Stimulated activated CD8-positive, alpha-beta memory T cell treated with anti-CD3 and anti-CD28 coated beads, Interleukin-7, amount 100 ng/mL, for 24 hours (primary cell): ENCODE data around the gene EPB41L4A.
A peak's percentile ranks its signal among the peaks of the same experiment; 100 is the strongest.

ENCODE experiments used
- DNase-seq: peaks from one replicate; pipeline ENCODE4 v3.0.0-alpha.2; 2020; ENCODE audit warnings: low read depth

Gene EPB41L4A

GRCh38 chr5:112205846-112206245 is 213.2 kb downstream of the EPB41L4A start:
- no peak for DNase-seq

DNA sequence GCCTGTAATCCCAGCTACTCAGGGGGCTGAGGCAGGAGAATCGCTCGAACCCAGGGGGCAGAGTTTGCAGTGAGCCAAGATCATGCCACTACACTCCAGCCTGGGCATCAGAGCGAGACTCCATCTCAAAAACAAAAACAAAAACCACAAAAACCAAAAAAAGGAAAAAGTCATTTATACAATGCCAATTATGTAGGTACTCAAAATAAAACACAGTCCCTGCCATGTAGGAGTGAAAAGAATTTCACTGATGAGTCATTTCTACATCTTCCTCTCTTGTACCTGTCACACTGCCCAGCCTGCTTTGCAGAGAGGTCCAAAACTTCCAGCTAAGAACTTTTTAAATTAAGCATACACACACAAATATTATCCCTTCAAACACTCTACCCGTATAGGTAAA is 215.8 kb downstream of the EPB41L4A start:
- no peak for DNase-seq

GRCh38 chr5:112202694-112203093 is 216.4 kb downstream of the EPB41L4A start:
- DNase-seq: no peak

- DNase-seq: no peak
Observed at GRCh38 chr5:112201141-112201540, 217.9 kb downstream of the EPB41L4A start.

GRCh38 chr5:112200131-112200530 is 218.9 kb downstream of the EPB41L4A start:
- DNase-seq: no peak

DNA sequence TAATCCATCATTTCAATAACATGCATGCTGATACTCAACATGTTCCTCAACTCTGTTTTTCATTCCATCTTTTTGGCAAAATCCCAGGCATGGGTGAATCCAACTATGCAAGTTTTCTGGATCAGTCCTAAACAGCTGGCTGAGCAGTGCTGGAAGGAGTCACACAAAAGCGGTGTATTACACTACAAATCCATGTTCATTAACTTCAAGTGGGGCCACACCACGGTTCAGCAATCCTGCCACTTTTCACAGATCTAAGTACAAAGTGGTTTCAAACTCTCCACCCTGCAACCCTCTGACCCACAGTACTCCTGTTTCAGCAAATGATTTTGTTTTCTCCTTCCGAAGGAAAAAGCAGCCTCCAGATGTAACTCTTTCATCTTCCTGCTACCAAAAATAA is 222.5 kb downstream of the EPB41L4A start:
- no peak for DNase-seq

- DNase-seq: no peak
Observed at GRCh38 chr5:112195924-112196323, 223.2 kb downstream of the EPB41L4A start.

- no peak for DNase-seq
Observed at GRCh38 chr5:112192866-112193265, 226.2 kb downstream of the EPB41L4A start.

- no peak for DNase-seq
Observed at GRCh38 chr5:112192072-112192471, 227.0 kb downstream of the EPB41L4A start.

DNA sequence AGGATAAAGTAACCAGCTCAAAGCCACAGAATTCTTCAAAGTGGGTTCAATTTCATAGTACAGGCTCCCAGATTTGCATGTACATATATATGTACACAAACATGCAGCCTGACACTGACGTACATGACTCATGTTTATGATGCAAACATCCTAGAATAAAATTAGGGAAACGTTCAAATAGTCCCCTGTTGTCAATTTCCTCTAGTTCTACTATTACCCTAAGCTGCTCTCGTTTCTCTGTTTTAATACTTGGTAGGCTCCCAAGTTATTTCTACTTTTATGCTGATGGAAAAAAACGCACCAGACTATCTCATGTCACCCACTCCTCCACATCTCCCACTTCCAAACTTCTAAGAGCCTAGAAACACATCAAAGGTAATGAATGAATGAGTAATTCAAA is 229.7 kb downstream of the EPB41L4A start:
- DNase-seq: no peak

- no peak for DNase-seq
Observed at GRCh38 chr5:112186401-112186990, 232.6 kb downstream of the EPB41L4A start.

- DNase-seq: no peak
Observed at GRCh38 chr5:112183874-112184273, 235.2 kb downstream of the EPB41L4A start.

DNA sequence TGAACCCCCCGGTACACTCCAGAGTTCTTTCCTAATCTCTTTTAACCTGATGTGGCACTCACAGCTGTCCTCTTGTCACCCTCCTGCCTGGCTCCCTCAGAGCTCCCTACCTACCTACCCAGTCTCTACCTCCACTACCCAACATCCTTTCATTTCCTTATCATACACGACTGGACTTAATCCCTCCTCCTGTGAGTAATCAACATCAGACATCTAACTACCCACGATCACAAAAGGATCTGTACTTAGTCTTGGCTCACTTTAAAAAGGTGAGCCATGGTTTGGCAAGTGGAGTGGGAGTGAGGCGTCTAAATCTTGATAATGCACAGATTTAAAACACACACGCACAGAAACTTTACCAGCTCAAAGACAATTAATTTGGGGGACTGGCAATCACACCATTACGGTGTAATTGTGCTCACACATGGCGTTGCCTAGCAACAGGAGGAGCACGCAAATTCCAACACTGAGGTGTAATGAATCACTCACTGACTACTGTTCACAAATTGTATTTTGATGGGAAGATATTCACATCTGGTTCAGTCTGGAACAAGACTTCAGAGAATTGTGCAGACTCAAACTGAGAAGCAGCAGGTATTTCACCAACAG is 235.9 kb downstream of the EPB41L4A start:
- no peak for DNase-seq

GRCh38 chr5:112179290-112179689 is 239.8 kb downstream of the EPB41L4A start:
- no peak for DNase-seq

- DNase-seq: no peak
Observed at GRCh38 chr5:112174959-112175594, 244.0 kb downstream of the EPB41L4A start.

DNA sequence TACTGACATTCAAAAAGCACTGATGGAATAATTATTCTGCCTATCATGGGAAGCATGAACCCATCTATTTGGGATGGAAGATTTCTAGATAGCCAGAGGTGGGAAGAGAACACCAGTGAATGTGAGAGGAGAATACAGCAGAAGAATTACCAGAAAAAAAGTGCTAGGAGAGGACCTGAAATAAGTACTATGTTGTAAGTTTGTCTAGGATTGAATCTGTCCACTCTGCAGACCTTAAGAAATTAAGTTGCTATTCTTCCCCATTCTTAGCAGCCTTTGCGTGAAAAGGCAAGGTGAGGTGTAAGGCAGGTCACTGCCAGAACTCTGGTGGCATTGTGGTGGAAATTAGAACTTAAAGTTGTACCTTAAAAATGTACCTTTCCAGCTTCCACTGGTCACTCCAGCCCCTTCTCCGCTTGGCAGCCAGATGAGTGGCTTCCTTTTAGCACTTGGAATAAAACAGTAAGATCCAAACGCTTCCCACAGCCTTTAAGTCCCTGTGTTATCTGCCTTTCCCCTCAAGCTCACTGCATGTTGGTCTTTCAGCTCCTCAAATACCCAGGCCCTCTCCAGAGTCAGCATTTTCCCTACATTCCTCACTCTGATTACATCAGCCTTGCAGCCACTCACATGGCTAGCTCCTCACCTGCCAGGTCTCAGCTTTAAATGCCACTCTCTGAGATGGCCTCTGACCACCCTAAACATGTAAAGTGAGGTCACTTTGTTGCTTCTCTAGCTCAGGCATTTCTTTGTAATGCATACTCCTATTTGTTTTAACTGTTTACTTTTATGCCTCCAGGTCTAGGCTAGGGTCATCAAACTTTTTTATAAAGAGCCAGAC is 253.0 kb downstream of the EPB41L4A start:
- DNase-seq: no peak

GRCh38 chr5:112165399-112165798 is 253.7 kb downstream of the EPB41L4A start:
- DNase-seq: no peak

DNA sequence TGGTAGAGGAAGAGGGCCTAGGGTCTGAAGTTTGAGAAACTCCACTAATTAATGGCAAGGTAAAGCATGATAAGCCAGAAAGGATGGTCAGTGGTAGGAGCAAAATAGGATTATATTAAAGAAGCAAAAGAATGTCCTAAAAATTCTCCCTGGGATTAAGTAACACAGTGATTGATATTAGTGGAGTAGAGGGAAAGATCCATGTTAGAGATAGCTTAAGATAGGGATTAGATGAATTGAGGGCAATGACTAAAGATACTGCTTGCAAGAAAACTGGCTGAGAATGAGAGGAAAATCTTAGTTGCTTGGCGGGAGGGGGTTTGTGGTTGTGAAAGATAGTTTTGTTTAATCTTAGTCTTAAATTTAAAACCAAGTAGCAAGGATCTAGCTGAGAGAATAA is 255.6 kb downstream of the EPB41L4A start:
- no peak for DNase-seq

- DNase-seq: no peak
Observed at GRCh38 chr5:112161392-112161748, 257.7 kb downstream of the EPB41L4A start.

- DNase-seq: peak; percentile 90
Observed at GRCh38 chr5:112160652-112161391, 258.3 kb downstream of the EPB41L4A start.

GRCh38 chr5:112159435-112159834 is 259.6 kb downstream of the EPB41L4A start:
- DNase-seq: no peak

GRCh38 chr5:112156211-112156610 is 262.9 kb downstream of the EPB41L4A start:
- no peak for DNase-seq
